Natural killer cell (primary cell): ENCODE measurements around the gene ZC3H12C. TPM values are rescaled to one million over a fixed set of nuclear protein-coding genes. Genes with fewer than 3 reads are reported as not detected.

Source experiments
- ATAC-seq, 3 donors: fragments of 150-1000 bp in 2 of 3; fragments of 200-7000 bp in 1 of 3; cut with Tn5 transposase; 1 replicate in 1 of 3; 2 replicates in 2 of 3; pipeline ENCODE4 v1.10.0; 2021; ENCODE audit warnings: mild to moderate bottlenecking in 2 of 3, moderate library complexity in 2 of 3
- DNase-seq, 2 donors: peaks; one replicate each; pipeline versions ENCODE4 v3.0.0 to v3.0.0-alpha.2; 2013 to 2021; ENCODE audit warnings: mixed read lengths in 1 of 2
- H3K27ac ChIP-seq: one replicate; pipeline ENCODE4 v1.5.1; 2013; ENCODE audit warnings: mild to moderate bottlenecking, low read length
- H3K27me3 ChIP-seq: one replicate; pipeline ENCODE4 v1.6.1; 2013; ENCODE audit warnings: low read length; ENCODE audit not compliant: control insufficient read depth, insufficient read depth
- H3K36me3 ChIP-seq: one replicate; pipeline ENCODE4 v1.6.1; 2013; ENCODE audit warnings: low read length; ENCODE audit not compliant: control insufficient read depth, insufficient read depth
- H3K4me1 ChIP-seq: one replicate; pipeline ENCODE4 v1.6.1; 2013; ENCODE audit warnings: low read length; ENCODE audit not compliant: control insufficient read depth, insufficient read depth
- H3K4me3 ChIP-seq: one replicate; pipeline ENCODE4 v1.5.1; 2013; ENCODE audit warnings: low read length
- H3K9me3 ChIP-seq: one replicate; pipeline ENCODE4 v1.6.1; 2013; ENCODE audit warnings: low read length; ENCODE audit not compliant: control insufficient read depth, insufficient read depth
- H3K27ac Mint-ChIP-seq, 2 donors: one replicate each; pipeline ENCODE4 v1.8.0; 2022; ENCODE audit warnings: mild to moderate bottlenecking in 2 of 2, mixed read lengths in 2 of 2, moderate library complexity in 1 of 2
- H3K27me3 Mint-ChIP-seq, 2 donors: one replicate each; pipeline ENCODE4 v1.8.0; 2022; ENCODE audit warnings: low read depth in 2 of 2, mixed read lengths in 2 of 2
- H3K36me3 Mint-ChIP-seq: one replicate; pipeline ENCODE4 v1.8.0; 2022; ENCODE audit warnings: mixed read lengths
- H3K4me1 Mint-ChIP-seq, 2 donors: one replicate each; pipeline ENCODE4 v1.8.0; 2022; ENCODE audit warnings: mixed read lengths in 2 of 2
- H3K4me3 Mint-ChIP-seq: one replicate; pipeline ENCODE4 v1.8.0; 2022; ENCODE audit warnings: mild to moderate bottlenecking, moderate library complexity, mixed read lengths
- H3K9me3 Mint-ChIP-seq, 2 donors: one replicate each; pipeline ENCODE4 v1.8.0; 2022; ENCODE audit warnings: mixed read lengths in 2 of 2
- CTCF ChIP-seq: fragments of 200-600 bp; IDR thresholded peaks from one replicate; pipeline ENCODE4 v1.8.0; 2022; ENCODE audit warnings: antibody characterized with exemption
- WGBS: methylation state at CpG from one replicate; pipeline ENCODE4 v1.1.7; 2013; ENCODE audit warnings: missing lambda C conversion rate; ENCODE audit not compliant: insufficient coverage; 5-methylcytosine and 5-hydroxymethylcytosine counted together
- intact Hi-C: fragments of 100-400 bp; cut with micrococcal nuclease; formaldehyde crosslinking; loops from one replicate; pipeline ENCODE4 v1.14.2; 2022
- total RNA-seq, 4 donors: library from RNA; stranded (reverse); fragments of 120-200 nt in 1 of 4; gene quantifications; one replicate each; pipeline versions ENCODE4 v1.2.3 to v1.2.4, GENCODE V29; 2013 to 2022

ZC3H12C gene
- total RNA-seq, 3 donors from 2014 or later (not counting 1 experiment from before 2014, with no cell fraction given) = 0.16 to 0.45 TPM; not detected in 1

DNA sequence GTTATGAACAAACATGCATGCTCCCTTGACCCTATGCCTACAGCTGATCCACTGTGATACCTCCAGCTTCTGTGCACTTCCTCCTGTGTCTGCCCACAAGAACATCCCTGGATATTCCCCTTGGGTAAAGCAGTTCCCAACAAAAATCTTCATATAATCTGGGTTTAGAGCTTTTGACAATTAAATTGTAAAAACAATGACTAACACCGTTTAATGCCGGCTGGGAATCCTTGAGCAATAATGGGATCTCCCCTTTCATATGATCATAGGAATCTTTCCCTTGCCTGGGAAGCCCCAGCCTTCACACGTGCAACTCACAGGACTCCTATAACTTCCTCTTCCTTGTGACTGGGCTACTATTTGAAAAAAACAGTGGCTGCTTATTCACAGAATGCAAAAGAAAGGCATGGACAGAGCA is 6.3 kb upstream of the ZC3H12C start:
- DNase-seq = no peak
- Histone ChIP-seq H3K36me3 (no peaks in the 10 kb centered on the region), H3K27me3 (peaks cover 3% of the 10 kb centered on the region), H3K9me3 (no peaks in the 10 kb centered on the region), H3K27ac (no peak overlapping the region), H3K4me1 (no peaks in the 10 kb centered on the region), H3K4me3 (no peak overlapping the region)
- Mint-ChIP-seq H3K4me3 (no peak overlapping the region), H3K27ac (no peak overlapping the region), H3K9me3 (peaks cover 0 to 5% of the 10 kb centered on the region in 2 donors), H3K27me3 (peaks cover 10 to 15% of the 10 kb centered on the region in 2 donors), H3K36me3 (no peaks in the 10 kb centered on the region), H3K4me1 (no peaks in the 10 kb centered on the region)
- intact Hi-C loops = no loop called here
- WGBS = 67% methylated on average over 3 of the region's 3 CpGs
- no peak for ATAC-seq
- TF ChIP-seq CTCF = no peak

DNA sequence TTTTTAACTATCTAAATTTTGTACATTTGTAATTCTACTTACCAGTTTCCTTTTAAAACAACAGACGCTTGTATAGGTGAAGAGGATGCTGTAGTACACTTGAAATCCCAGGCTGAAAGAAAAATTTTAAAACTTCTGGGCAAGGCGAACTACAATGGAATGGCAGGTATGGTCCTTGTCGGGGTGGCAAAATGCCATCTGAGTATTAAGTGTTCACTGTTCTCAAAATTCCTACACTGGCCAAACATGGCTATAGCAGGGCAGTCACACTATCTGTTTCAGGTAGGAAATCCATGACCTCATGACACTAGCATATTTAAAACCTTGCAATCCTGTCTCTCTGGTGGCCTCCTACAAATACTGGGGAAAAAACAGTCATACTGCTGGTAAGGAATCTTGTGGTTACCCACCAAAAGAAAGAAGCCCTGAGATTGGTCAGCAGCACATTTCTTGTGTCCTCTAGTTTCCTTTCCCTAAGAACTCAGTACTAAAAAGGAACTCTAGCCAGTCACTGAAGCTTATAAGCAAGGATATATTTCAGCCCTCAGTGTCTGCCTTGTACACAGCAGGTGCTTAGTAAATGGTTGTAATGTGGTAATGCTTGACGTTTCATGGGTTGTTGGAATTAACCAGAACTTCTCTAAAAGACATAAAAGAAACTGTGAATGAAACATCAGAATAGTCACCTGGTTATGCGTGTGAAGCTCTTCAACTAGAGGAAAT is 5.2 kb upstream of the ZC3H12C start:
- Mint-ChIP-seq H3K36me3 (no peaks in the 10 kb centered on the region), H3K9me3 (peaks cover 0 to 2% of the 10 kb centered on the region in 2 donors), H3K4me3 (no peak overlapping the region), H3K27ac (no peak overlapping the region), H3K27me3 (peaks cover 13 to 22% of the 10 kb centered on the region in 2 donors), H3K4me1 (no peaks in the 10 kb centered on the region)
- Histone ChIP-seq H3K4me3 (no peak overlapping the region), H3K9me3 (no peaks in the 10 kb centered on the region), H3K27ac (no peak overlapping the region), H3K4me1 (peaks cover 4% of the 10 kb centered on the region), H3K27me3 (peaks cover 3% of the 10 kb centered on the region), H3K36me3 (no peaks in the 10 kb centered on the region)
- 94% methylated on average over 3 of the region's 5 CpGs for WGBS
- TF ChIP-seq CTCF = no peak
- no peak for ATAC-seq
- no peak for DNase-seq
- intact Hi-C loops = no loop called here

DNA sequence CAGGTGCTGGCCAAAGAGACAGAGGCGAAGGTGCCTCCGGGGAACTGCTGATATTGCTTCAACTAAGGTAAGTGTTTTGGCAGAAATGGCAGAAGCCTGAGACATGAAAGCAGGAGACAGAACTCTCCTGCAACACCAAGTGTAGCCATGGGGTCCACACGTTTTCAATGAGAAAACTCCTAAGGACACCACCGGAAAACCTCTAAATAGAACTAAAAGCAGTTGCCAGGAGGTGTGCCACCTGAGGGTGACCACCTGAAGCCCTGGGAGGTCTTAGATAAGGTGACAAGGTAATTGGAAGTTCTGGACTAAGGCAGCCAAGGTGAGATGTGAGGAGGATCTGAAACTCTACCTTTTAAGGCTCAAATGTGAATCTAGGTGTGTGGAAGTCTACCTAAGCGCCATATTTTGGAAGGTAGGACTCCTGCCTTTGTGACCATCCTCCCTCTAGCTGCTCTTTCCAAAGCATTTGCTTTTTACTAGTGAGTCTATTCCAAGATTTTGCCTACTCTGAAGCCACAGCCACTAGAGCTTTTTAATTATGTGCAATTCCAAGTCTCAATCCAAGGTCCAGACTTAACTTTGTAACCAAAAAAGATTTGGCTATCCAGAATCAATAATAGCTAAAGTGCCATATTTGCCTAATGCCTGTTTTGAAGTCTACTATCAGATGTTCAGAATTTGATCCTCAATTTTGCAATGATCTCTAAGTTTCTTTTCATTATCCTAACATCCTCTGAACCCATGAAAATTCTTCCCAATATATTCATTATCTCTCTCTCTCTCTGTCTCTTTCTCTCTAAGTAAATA is 4.5 kb upstream of the ZC3H12C start:
- WGBS = 91% methylated on average over 4 of the region's 5 CpGs
- Mint-ChIP-seq H3K36me3 (no peaks in the 10 kb centered on the region), H3K27me3 (peaks cover 14 to 22% of the 10 kb centered on the region in 2 donors), H3K4me3 (no peak overlapping the region), H3K4me1 (peaks cover under 1 to 1% of the 10 kb centered on the region in 2 donors), H3K27ac (no peak overlapping the region), H3K9me3 (peaks cover 0 to 2% of the 10 kb centered on the region in 2 donors)
- peaks cover 4% of the 10 kb centered on the region for H3K27me3 ChIP-seq
- H3K4me1 ChIP-seq = peaks cover 6% of the 10 kb centered on the region
- intact Hi-C loops = no loop called here
- no peaks in the 10 kb centered on the region for H3K9me3 ChIP-seq
- no peak for DNase-seq
- no peak overlapping the region for H3K4me3 ChIP-seq
- H3K27ac ChIP-seq = no peak overlapping the region
- no peak for TF ChIP-seq CTCF
- no peak for ATAC-seq
- H3K36me3 ChIP-seq = no peaks in the 10 kb centered on the region
